NCI-H146 (cell line): ENCODE results near the gene MMAB.

Source experiments
- DNase-seq: peaks from one replicate; lab custom pipeline; 2025; lab: John Stamatoyannopoulos, UW

Gene MMAB

GRCh38 chr12:109512608-109513007, 60.7 kb downstream of the MMAB start:
- DNase-seq, result no peak

DNA sequence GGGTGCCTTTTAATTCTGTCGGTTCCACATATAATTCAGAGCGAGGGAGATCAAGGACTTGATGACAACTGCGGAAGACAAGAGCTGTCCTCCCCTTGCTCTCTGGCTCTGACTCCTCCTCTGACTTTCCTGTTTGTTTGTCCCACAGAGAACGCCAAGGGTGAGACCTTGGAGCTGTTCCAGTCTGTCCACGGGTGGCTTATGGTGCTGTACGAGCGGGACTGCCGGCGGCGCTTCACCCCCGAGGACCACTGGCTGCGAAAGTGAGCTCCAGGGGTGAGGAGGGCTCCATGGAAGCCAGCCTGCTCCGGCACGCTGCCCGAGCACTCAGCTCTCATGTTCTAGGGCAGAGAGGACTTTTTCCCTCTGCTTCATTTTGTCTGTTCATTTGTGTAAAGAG, 63.1 kb downstream of the MMAB start:
- DNase-seq, result peak; percentile 35

- DNase-seq, result peak; percentile 13
These were observed 69.2 kb downstream of the MMAB start for GRCh38 chr12:109504068-109504467.
